Activated T-cell treated with anti-CD3 and anti-CD28 coated beads, Interleukin-2, amount 50 U/mL, for 72 hours (primary cell): ENCODE data around the gene STAT5B. TPM values are rescaled to one million over a fixed set of nuclear protein-coding genes. Genes with fewer than 3 reads are reported as not detected.
"Not testable (repeated sequence)": the region's sequence is repeated elsewhere in the genome, so short reads cannot be mapped to it uniquely, and the experiment has no call there.

ENCODE experiments used
- ATAC-seq, 2 donors: fragments of 150-1000 bp; cut with Tn5 transposase; replicated peaks in 1 of 2; 2 replicates each; pipeline ENCODE4 v1.10.0; 2021; ENCODE audit warnings: moderate library complexity in 2 of 2, mild to moderate bottlenecking in 1 of 2
- DNase-seq, 2 donors: peaks; one replicate each; pipeline ENCODE4 v3.0.0; 2021 to 2022; ENCODE audit warnings: mixed read lengths in 1 of 2
- H3K27ac Mint-ChIP-seq: one replicate; pipeline ENCODE4 v1.8.0; 2022; ENCODE audit warnings: mild to moderate bottlenecking, moderate library complexity, mixed read lengths
- H3K27me3 Mint-ChIP-seq: one replicate; pipeline ENCODE4 v1.8.0; 2022; ENCODE audit warnings: low read depth, mixed read lengths
- H3K36me3 Mint-ChIP-seq, 2 donors: one replicate each; pipeline ENCODE4 v1.8.0; 2022; ENCODE audit warnings: mixed read lengths in 2 of 2, mild to moderate bottlenecking in 1 of 2; ENCODE audit not compliant: insufficient read depth in 2 of 2
- H3K4me1 Mint-ChIP-seq: one replicate; pipeline ENCODE4 v1.8.0; 2022; ENCODE audit warnings: low read depth, mixed read lengths
- H3K4me3 Mint-ChIP-seq, 2 donors: one replicate each; pipeline ENCODE4 v1.8.0; 2022; ENCODE audit warnings: mild to moderate bottlenecking in 2 of 2, mixed read lengths in 2 of 2, moderate library complexity in 2 of 2
- H3K9me3 Mint-ChIP-seq, 2 donors: one replicate each; pipeline ENCODE4 v1.8.0; 2022; ENCODE audit warnings: mixed read lengths in 2 of 2
- total RNA-seq, 2 donors: library from RNA; stranded (reverse); gene quantifications; one replicate each; pipeline ENCODE4 v1.2.3, GENCODE V29; 2022

Gene STAT5B
- total RNA-seq, 2 donors from 2014 or later = 252 to 269 TPM

DNA sequence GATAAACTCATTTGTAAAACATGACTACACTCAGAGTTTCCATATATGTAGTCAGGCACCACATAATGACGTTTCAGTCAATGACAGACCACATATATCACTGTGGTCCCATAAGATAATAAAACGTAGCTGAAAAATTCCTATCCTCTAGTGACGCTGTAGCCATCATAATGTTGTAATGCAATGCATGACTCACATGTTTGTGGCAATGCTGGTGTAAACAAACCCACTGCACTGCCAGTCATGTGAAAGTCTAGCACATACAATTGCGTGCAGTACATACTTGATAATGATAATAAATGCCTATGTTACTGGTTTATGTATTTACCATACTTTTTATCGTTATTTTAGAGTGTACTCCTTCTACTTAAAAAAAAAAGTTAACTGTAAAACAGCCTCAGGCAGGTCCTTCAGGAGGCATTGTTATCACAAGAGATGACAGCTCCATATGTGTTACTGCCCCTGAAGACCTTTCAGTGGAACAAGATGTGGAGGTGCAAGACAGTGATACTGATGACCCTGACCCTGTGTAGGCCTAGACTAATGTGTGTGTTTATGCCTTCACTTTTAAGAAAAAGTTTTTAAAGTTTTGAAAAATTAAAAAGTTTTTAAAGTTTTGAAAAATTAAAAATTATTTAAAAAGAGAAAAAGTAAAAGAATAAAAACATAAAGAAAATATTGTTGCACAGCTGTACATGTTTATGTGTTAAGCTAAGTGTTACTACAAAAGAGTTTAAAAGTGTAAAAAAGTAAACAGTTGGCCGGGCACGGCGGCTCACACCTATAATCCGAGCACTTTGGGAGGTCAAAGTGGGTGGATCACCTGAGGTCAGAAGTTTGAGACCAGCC lies 9.0 kb downstream of the STAT5B start:
- peak; percentile 61 to 63 for DNase-seq
- Mint-ChIP-seq H3K9me3 (no peaks in the 10 kb centered on the region), H3K4me3 (peak overlapping the region; percentile 73 to 87), H3K27ac (peak overlapping the region; percentile 99), H3K36me3 (peaks cover 5 to 13% of the 10 kb centered on the region in 2 donors), H3K4me1 (peaks cover 76% of the 10 kb centered on the region), H3K27me3 (no peaks in the 10 kb centered on the region)
- ATAC-seq = peak; percentile 94 to 96

GRCh38 chr17:42266462-42266861 lies 9.7 kb downstream of the STAT5B start:
- Mint-ChIP-seq H3K4me1 (peaks cover 73% of the 10 kb centered on the region), H3K9me3 (no peaks in the 10 kb centered on the region), H3K36me3 (peaks cover 5 to 13% of the 10 kb centered on the region in 2 donors), H3K27ac (peak overlapping the region; percentile 99), H3K27me3 (no peaks in the 10 kb centered on the region), H3K4me3 (peak overlapping the region; percentile 73 to 87)
- DNase-seq (no peak), ATAC-seq (no peak)

DNA sequence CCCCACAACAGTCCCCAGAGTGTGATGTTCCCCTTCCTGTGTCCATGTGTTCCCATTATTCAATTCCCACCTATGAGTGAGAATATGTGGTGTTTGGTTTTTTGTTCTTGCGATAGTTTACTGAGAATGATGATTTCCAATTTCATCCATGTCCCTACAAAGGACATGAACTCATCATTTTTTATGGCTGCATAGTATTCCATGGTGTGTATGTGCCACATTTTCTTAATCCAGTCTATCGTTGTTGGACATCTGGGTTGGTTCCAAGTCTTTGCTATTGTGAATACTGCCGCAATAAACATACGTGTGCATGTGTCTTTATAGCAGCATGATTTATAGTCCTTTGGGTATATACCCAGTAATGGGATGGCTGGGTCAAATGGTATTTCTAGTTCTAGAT lies 11.8 kb downstream of the STAT5B start:
- not testable (repeated sequence) for H3K4me3 Mint-ChIP-seq, DNase-seq

DNA sequence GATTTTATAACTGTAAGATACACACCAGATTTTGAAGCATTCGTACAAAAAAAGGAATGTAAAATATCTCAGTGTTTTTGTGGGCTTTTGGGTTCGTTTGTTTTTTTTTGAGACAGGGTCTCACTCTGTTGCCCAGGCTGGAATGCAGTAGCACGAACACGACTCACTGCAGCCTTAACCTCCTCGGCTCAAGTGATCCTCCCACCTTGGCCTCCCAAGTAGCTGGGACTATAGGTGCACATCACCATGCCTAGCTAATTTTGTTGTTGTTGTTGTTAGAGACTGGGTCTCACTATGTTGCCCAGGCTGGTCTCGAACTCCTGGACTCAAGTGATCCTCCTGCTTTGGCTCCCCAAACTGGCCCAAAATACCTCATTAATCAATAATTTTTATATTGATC lies 15.9 kb downstream of the STAT5B start:
- Mint-ChIP-seq H3K27me3 (no peaks in the 10 kb centered on the region), H3K9me3 (no peaks in the 10 kb centered on the region), H3K4me1 (peaks cover 40% of the 10 kb centered on the region), H3K27ac (no peak overlapping the region), H3K36me3 (peaks cover 0 to 3% of the 10 kb centered on the region in 2 donors), H3K4me3 (no peak overlapping the region)
- DNase-seq (no peak), ATAC-seq (no peak)

More for the DNA sequence above, 11.8 kb downstream of the STAT5B start:
- peaks cover 5 to 12% of the 10 kb centered on the region in 2 donors for H3K36me3 Mint-ChIP-seq
- not testable (repeated sequence) for ATAC-seq, H3K9me3 Mint-ChIP-seq, H3K27ac Mint-ChIP-seq, H3K27me3 Mint-ChIP-seq
- H3K4me1 Mint-ChIP-seq = peaks cover 61% of the 10 kb centered on the region

- no peak for ATAC-seq
- peaks cover 67% of the 10 kb centered on the region for H3K4me1 Mint-ChIP-seq
Measured at GRCh38 chr17:42255445-42255844, 20.7 kb downstream of the STAT5B start.

DNA sequence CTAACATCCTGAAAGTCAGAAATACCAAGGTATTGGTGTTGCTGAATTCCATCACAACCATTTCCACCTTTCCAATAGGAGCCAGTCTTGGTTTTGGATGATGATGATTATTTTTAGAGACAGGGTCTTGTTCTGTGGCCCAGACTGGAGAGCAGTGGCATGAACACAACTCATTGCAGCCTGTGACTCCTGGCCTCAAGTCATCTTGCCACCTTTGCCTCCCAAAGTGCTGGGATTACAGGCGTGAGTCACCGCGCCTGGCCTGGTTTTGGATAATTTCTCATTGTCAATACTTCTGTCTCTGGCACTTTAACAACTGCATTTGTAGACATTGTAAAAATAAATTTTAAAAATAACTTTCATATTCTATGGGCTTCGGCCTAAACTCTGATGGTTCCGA lies 22.6 kb downstream of the STAT5B start:
- no peak for DNase-seq
- peak overlapping the region; percentile 99 for H3K27ac Mint-ChIP-seq
- peak in 1 of 2 donors; percentile 14 for ATAC-seq
- H3K36me3 Mint-ChIP-seq = peaks cover 3 to 7% of the 10 kb centered on the region in 2 donors
- no peaks in the 10 kb centered on the region for H3K9me3 Mint-ChIP-seq
- H3K4me1 Mint-ChIP-seq = peaks cover 78% of the 10 kb centered on the region
- H3K27me3 Mint-ChIP-seq = no peaks in the 10 kb centered on the region
- H3K4me3 Mint-ChIP-seq = peak overlapping the region in 1 of 2 donors; percentile 92

More at GRCh38 chr17:42255445-42255844, 20.7 kb downstream of the STAT5B start:
- no peaks in the 10 kb centered on the region for H3K9me3 Mint-ChIP-seq
- no peaks in the 10 kb centered on the region for H3K27me3 Mint-ChIP-seq
- no peak for DNase-seq
- peak overlapping the region in 1 of 2 donors; percentile 0 for H3K4me3 Mint-ChIP-seq
- peaks cover 0 to 1% of the 10 kb centered on the region in 2 donors for H3K36me3 Mint-ChIP-seq
- H3K27ac Mint-ChIP-seq = peak overlapping the region; percentile 15

DNA sequence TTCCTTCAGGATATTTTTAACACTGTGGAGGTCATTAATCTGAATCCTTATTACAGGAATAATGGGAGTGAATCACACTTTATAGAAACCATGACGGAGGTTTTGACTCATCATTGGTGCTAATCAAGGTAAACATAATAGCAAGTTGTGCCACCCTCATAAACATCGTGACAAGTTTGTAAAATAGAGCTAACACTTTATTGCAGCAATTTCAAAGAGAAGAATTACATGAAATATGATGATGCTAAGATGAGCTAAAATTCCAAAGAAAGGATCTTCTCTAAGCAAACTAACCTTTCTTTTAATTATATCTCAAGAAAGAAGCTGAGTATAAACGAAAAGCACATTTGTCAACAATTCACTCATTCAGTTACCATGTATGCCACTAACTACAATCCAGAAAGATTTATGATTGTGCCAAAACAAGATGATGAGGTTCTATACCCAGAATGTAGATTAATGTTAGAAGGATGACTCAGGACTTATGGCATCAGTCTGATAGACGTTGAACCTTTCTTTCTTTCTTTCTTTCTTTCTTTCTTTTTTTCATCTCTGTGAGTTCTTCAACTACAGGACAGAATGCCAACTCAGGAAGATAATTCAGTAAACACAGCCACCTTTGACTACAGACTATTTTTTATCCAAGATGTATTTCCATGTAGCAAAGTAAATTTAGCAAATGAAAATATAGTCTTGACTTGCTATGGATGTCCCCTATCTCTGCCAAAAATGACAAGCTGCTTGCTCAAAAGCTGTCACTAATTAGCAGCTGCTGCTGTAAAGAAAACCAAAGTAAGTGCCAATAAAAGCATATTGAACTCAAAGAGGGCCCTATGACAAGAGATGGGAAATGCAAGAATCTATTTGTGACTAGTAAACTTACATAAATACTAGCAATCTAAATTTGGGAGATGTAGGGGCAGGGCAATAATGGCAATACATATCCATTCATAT lies 23.3 kb downstream of the STAT5B start:
- ATAC-seq (peak; percentile 70 to 76), DNase-seq (no peak)
- H3K27me3 Mint-ChIP-seq = no peaks in the 10 kb centered on the region
- peaks cover 83% of the 10 kb centered on the region for H3K4me1 Mint-ChIP-seq
- peaks cover 3 to 9% of the 10 kb centered on the region in 2 donors for H3K36me3 Mint-ChIP-seq
- H3K27ac Mint-ChIP-seq = peak overlapping the region; percentile 99
- H3K9me3 Mint-ChIP-seq = no peaks in the 10 kb centered on the region
- H3K4me3 Mint-ChIP-seq = peak overlapping the region; percentile 23 to 92

DNA sequence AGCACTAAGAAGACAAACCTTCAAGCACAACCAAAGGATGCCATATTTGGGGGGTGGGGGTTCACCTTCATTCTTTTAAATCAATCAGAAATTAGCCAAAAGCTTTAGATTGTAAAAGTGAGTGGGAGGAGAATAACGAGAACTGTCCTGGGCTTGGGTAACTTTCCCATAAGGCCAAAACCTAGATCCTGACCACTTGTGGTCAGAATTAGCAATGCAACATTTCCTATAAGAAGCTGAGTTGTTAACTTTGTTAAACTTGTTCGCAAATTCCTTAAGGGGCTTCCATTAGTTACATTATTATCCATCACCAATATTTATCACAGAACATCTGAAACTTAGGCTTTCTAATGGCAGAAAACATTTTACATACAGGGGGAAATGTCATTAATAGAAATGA lies 25.1 kb downstream of the STAT5B start:
- Mint-ChIP-seq H3K4me1 (peaks cover 95% of the 10 kb centered on the region), H3K9me3 (no peaks in the 10 kb centered on the region), H3K36me3 (peaks cover 3 to 12% of the 10 kb centered on the region in 2 donors), H3K27me3 (no peaks in the 10 kb centered on the region), H3K4me3 (peak overlapping the region; percentile 92 to 96), H3K27ac (peak overlapping the region; percentile 99)
- DNase-seq (no peak), ATAC-seq (no peak)

GRCh38 chr17:42249681-42250446 lies 26.3 kb downstream of the STAT5B start:
- peaks cover 88% of the 10 kb centered on the region for H3K4me1 Mint-ChIP-seq
- H3K36me3 Mint-ChIP-seq = peaks cover 3 to 13% of the 10 kb centered on the region in 2 donors
- DNase-seq (peak; percentile 55 to 59), ATAC-seq (peak; percentile 50 to 62)
- no peaks in the 10 kb centered on the region for H3K27me3 Mint-ChIP-seq
- peak overlapping the region; percentile 92 to 96 for H3K4me3 Mint-ChIP-seq
- peak overlapping the region; percentile 99 for H3K27ac Mint-ChIP-seq
- no peaks in the 10 kb centered on the region for H3K9me3 Mint-ChIP-seq

DNA sequence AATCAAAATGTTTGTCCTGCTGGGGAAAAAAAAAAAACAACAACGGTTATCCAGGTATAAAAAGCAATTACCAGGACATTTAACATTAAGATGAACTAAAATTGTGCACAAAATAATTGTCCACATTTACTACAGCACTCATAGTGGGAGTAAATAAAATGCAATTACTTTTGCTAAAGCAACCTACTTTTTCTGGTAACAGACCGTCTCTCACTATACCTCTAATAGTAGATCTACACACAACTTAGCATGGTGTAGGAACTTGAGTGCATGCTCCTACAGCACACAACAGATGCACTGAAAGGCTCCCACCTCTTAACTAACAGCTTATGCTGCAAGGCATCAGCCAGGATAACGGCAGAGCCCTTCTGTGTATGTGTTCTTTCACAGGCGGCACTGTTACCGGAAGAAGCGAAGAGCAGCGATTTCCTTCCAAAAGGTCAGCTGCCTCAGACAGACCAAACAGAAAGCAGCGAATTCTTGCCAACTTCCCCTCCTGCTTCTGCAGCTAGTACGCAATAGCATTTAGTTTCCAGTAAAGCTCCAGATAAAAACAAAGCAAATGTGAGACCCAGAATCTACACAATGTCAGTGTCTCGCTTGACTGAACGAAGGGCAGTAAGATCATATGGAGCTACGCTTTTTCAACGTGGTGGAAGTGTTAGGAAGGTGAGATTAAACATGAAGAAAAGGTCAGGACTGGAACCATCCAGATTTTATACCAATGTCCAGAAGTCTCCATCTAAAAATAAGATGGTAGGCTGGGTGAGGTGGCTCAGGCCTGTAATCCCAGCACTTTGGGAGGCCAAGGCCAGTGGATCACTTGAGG lies 27.6 kb downstream of the STAT5B start:
- Mint-ChIP-seq H3K4me3 (peak overlapping the region; percentile 92 to 96), H3K27ac (peak overlapping the region; percentile 99), H3K4me1 (peaks cover 85% of the 10 kb centered on the region), H3K27me3 (no peaks in the 10 kb centered on the region), H3K9me3 (no peaks in the 10 kb centered on the region), H3K36me3 (peaks cover 3 to 14% of the 10 kb centered on the region in 2 donors)
- peak; percentile 79 to 80 for DNase-seq
- ATAC-seq = peak; percentile 76 to 77

- Mint-ChIP-seq H3K27ac (peak overlapping the region; percentile 99), H3K4me3 (peak overlapping the region; percentile 92 to 96), H3K27me3 (no peaks in the 10 kb centered on the region), H3K36me3 (peaks cover 3 to 14% of the 10 kb centered on the region in 2 donors), H3K9me3 (no peaks in the 10 kb centered on the region), H3K4me1 (peaks cover 80% of the 10 kb centered on the region)
- DNase-seq = no peak
- ATAC-seq = no peak
Measured at GRCh38 chr17:42247734-42248133, 28.5 kb downstream of the STAT5B start.
